22Rv1 (cell line): ENCODE data around the gene VIL1.

Source experiments
- ZFX ChIP-seq: fragments of 450-650 bp; IDR thresholded peaks from 2 replicates; pipeline ENCODE4 v1.6.1; 2017; ENCODE audit warnings: antibody characterized with exemption, borderline replicate concordance
- TF ChIP-seq, protein P1 (sequence below): fragments of 450-650 bp; IDR thresholded peaks from 2 replicates; pipeline ENCODE4 v1.5.1; 2017; ENCODE audit warnings: mild to moderate bottlenecking

DNA sequence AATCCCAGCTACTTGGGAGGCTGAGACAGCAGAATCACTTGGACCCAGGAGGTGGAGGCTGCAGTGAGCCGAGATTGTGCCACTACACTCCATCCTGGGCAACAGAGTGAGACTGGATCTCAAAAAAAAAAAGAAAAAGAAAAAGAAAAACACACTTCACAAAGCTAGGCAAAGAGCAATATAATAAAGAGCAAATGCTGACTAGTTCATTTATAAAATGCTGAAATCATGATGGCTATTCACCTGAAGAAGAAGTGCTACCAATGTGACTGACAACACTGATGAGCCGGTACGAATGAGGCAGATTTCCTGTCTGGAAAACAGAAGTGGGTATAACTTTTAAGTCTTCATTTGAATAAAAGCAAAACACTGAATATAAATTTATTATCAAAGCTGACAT, 37.9 kb downstream of the VIL1 start:
- TF ChIP-seq ZFX: no peak
- TF ChIP-seq, protein P1, sequence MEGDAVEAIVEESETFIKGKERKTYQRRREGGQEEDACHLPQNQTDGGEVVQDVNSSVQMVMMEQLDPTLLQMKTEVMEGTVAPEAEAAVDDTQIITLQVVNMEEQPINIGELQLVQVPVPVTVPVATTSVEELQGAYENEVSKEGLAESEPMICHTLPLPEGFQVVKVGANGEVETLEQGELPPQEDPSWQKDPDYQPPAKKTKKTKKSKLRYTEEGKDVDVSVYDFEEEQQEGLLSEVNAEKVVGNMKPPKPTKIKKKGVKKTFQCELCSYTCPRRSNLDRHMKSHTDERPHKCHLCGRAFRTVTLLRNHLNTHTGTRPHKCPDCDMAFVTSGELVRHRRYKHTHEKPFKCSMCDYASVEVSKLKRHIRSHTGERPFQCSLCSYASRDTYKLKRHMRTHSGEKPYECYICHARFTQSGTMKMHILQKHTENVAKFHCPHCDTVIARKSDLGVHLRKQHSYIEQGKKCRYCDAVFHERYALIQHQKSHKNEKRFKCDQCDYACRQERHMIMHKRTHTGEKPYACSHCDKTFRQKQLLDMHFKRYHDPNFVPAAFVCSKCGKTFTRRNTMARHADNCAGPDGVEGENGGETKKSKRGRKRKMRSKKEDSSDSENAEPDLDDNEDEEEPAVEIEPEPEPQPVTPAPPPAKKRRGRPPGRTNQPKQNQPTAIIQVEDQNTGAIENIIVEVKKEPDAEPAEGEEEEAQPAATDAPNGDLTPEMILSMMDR: no peak
